Epidermal melanocyte (primary cell): ENCODE results near the gene POU2AF1.
"Not testable (repeated sequence)": the region's sequence is repeated elsewhere in the genome, so short reads cannot be mapped to it uniquely, and the experiment has no call there.

ENCODE experiments used
- DNase-seq: peaks from one replicate; pipeline ENCODE4 v3.0.0; 2011; ENCODE audit warnings: low spot score; ENCODE audit not compliant: insufficient read length

POU2AF1 gene

GRCh38 chr11:111320728-111321568, 58.1 kb downstream of the POU2AF1 start:
- DNase-seq: no peak

GRCh38 chr11:111320199-111320598, 58.9 kb downstream of the POU2AF1 start:
- DNase-seq: not testable (repeated sequence)

- no peak for DNase-seq
Measured at GRCh38 chr11:111319296-111319695, 59.8 kb downstream of the POU2AF1 start.

- no peak for DNase-seq
Measured at GRCh38 chr11:111312076-111312475, 67.0 kb downstream of the POU2AF1 start.

DNA sequence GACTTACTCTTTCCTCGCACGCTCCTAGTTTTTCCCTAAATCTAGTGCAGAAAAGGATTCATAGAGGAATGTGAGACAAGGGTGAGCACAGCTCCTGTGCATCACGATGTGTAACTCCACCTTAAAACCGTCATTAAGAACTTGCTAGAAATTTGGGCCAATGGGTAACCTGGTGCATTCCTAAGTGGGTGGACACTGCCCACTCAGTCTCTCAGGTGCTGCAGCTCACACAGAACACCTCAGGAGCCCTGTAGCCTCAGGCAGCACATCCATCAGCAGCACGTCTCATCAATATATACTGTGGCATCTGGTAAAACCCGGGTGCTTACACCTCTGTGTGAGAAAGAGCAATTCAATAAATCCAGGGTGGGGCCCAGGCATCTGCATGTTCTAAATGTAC, 68.4 kb downstream of the POU2AF1 start:
- DNase-seq: no peak

- no peak for DNase-seq
Measured at GRCh38 chr11:111310088-111310487, 69.0 kb downstream of the POU2AF1 start.

GRCh38 chr11:111309215-111309915, 69.7 kb downstream of the POU2AF1 start:
- DNase-seq: no peak

GRCh38 chr11:111308140-111308539, 70.9 kb downstream of the POU2AF1 start:
- DNase-seq: no peak

GRCh38 chr11:111307472-111308108, 71.5 kb downstream of the POU2AF1 start:
- DNase-seq: no peak

DNA sequence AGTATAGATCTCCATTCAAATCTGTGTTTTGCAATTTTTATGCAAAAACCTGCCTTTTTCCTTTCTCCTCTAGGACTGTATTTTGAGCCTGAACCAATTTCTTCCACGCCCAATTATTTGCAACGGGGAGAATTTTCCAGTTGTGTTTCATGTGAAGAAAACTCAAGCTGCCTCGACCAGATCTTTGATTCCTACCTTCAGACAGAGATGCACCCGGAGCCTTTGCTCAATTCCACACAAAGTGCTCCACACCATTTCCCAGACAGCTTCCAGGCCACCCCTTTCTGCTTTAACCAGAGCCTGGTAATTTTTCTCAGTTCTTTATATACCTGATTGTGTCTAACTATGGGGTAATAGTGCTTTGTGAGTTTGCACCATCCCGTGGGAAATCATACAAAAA, 72.8 kb downstream of the POU2AF1 start:
- no peak for DNase-seq

DNA sequence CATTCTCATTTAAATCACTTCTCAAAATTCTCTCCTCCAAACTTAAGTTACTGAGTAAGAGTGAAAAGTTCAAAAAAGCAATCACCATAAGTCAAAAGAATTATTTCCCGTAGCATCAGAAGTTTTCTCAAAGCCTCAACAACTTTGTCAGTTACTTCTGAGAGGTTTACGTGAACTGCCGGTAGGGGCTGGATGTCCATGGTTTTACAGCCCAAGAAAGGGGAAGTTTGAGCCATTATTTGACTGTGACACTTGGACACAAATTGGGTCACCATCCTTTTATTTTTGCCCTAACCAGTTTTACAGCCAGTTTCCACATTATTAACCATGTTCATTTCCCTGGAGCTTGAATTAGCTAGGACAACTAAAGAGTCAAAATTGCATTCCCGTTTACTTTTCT, 73.2 kb downstream of the POU2AF1 start:
- DNase-seq: no peak

DNA sequence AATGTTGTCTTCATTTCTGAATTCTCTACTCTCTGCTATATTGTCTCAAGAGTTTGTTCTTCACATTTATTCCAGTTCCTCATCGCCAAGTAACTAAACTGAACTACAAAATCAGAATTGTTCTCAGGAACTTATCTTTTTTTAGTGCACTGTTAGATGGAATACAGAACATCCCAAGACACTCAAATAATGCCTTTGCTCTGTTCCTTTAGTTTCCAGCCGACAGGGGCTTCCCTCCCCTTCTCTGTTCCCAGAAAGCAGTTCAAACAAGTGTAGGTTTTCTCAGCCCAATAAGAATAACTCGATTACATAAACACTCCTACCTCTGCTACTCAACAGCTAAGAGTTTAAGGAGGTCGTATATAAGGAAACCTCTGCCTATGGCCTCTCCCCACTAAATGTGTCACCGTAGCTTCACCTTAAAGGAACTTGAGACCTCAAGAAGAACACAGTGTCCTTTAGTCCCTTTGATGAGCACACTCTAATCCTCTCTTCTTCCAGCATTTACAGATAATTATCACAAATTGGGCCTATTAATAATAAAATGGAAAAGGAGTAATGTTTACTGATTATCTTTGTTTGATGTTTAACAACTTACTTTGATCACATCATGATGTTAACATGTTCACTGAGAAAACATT, 73.8 kb downstream of the POU2AF1 start:
- no peak for DNase-seq

DNA sequence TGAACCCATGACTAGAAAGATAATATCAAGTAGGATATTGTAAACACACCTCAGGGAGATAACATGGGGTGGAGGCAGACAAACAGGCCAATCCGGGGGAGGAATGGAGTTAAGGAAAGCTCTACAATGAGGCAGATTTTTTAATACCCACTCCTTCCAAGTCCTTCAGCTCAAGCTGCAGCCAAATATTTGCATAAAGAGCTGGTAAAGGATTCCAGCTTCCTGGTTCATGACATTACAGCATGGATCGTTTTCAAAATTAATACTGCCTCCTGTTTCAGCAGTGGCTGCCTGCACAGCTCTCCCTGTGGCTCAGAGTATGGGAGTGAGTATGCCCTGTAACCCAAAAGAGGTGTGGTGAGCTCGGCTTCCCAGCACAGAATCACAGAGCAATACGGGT, 75.6 kb downstream of the POU2AF1 start:
- DNase-seq: no peak

- DNase-seq: no peak
Measured at GRCh38 chr11:111302298-111302697, 76.8 kb downstream of the POU2AF1 start.
